ENCODE data around the gene TNFAIP3.

The TNFAIP3 gene

DNA sequence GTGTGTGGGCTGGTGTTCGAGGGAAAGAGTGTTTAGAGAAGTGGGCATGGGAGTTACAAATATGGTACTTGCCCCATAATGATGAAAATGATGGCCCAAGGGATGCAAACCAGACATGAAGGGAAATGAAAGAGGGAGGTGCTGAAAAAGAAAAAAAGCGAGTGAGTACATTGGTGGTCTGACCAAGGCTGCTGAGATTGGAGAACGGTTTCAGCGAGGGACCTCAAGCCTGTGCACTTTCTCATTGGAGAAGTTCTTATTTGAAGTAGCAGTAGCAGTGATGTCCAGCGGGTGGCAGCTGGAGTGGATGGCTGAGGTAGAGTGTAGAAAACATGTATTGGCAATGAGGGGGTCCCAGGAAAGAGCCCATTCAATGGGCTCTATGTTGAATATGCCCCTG is 54.8 kb downstream of the TNFAIP3 start:
- Histone ChIP-seq H3K4me2 (ENCODE audit: insufficient read depth, low read length) (no peak overlapping the region), H3K9me3 (ENCODE audit: insufficient read depth, low read length, severe bottlenecking) (no peaks in the 10 kb centered on the region), H3K27me3 (ENCODE audit: insufficient read depth, low read length, poor library complexity) (no peaks in the 10 kb centered on the region), H3K79me2 (ENCODE audit: insufficient read depth, low read length) (no peaks in the 10 kb centered on the region), H3K36me3 (ENCODE audit: insufficient read depth, low read length) (no peaks in the 10 kb centered on the region), H4K20me1 (ENCODE audit: insufficient read depth, low read length) (no peaks in the 10 kb centered on the region), H3K27ac (ENCODE audit: low read length) (no peak overlapping the region), H3K4me3 (ENCODE audit: low read depth in 1 of 2, low read length in 2 of 2) (no peak overlapping the region), H3K9ac (ENCODE audit: low read depth, low read length) (no peak overlapping the region), H2AFZ (ENCODE audit: low read depth, low read length) (no peak overlapping the region), H3K4me1 (ENCODE audit: insufficient read depth, low read length) (peaks cover 18% of the 10 kb centered on the region)
- no peak for ATAC-seq (ENCODE audit: insufficient read depth, low read depth)
- no peak for TF ChIP-seq EZH2 (IDR thresholded peaks at IDR 0.05; ENCODE audit: borderline replicate concordance, low read depth, low read length, severe bottlenecking)
- TF ChIP-seq, protein P1, sequence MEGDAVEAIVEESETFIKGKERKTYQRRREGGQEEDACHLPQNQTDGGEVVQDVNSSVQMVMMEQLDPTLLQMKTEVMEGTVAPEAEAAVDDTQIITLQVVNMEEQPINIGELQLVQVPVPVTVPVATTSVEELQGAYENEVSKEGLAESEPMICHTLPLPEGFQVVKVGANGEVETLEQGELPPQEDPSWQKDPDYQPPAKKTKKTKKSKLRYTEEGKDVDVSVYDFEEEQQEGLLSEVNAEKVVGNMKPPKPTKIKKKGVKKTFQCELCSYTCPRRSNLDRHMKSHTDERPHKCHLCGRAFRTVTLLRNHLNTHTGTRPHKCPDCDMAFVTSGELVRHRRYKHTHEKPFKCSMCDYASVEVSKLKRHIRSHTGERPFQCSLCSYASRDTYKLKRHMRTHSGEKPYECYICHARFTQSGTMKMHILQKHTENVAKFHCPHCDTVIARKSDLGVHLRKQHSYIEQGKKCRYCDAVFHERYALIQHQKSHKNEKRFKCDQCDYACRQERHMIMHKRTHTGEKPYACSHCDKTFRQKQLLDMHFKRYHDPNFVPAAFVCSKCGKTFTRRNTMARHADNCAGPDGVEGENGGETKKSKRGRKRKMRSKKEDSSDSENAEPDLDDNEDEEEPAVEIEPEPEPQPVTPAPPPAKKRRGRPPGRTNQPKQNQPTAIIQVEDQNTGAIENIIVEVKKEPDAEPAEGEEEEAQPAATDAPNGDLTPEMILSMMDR (IDR thresholded peaks at IDR 0.05; ENCODE audit: borderline replicate concordance, extremely low read depth, low read length, poor library complexity, severe bottlenecking): peak; percentile 8
- DNase-seq: no peak

DNA sequence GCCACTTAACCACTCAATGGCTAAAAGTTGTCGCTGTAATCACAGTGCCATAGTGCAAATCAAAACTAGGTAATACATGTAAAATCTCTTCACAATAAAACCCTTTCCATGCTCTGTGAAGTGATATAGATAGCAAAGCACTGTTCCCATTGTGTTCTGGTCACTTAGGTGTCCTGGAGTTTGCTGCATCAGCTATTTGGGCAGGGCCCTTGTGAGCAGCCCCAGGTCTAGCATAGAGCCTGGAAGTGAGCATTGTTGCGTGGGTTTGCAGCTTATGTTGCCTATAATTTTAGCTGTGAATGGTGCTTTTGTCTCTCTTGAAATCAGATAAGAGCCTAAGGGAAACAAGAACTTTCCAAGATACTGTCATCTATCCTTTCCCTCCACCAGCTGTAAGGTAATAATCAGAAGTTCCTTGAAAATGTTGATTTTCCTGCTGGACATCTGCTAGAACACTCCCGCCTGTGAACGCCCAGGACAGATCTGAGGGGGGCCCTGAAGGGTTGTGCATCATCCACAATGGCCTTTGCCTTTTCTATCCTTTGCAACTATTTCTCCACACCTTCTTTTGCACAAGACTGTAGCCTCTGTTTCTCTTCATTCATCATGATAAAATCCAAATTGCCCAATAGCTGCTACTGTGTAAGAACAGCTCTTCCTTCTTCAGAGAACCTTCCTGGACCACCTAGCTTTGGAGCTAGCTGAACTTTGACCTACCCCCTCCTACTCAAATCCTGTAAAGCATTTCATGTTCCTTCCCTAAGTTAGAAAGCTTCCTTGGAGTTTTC is 57.0 kb downstream of the TNFAIP3 start:
- Histone ChIP-seq H3K4me1 (ENCODE audit: insufficient read depth, low read length) (peaks cover 40% of the 10 kb centered on the region), H4K20me1 (ENCODE audit: insufficient read depth, low read length) (no peaks in the 10 kb centered on the region), H3K27me3 (ENCODE audit: insufficient read depth, low read length, poor library complexity) (no peaks in the 10 kb centered on the region), H3K9ac (ENCODE audit: low read depth, low read length) (no peak overlapping the region), H3K9me3 (ENCODE audit: insufficient read depth, low read length, severe bottlenecking) (no peaks in the 10 kb centered on the region), H3K36me3 (ENCODE audit: insufficient read depth, low read length) (no peaks in the 10 kb centered on the region), H3K79me2 (ENCODE audit: insufficient read depth, low read length) (no peaks in the 10 kb centered on the region), H2AFZ (ENCODE audit: low read depth, low read length) (no peak overlapping the region), H3K27ac (ENCODE audit: low read length) (no peak overlapping the region), H3K4me3 (ENCODE audit: low read depth in 1 of 2, low read length in 2 of 2) (no peak overlapping the region), H3K4me2 (ENCODE audit: insufficient read depth, low read length) (no peak overlapping the region)
- ATAC-seq (ENCODE audit: insufficient read depth, low read depth) (no peak), DNase-seq (no peak)
- TF ChIP-seq, protein P1 (IDR thresholded peaks at IDR 0.05; ENCODE audit: borderline replicate concordance, extremely low read depth, low read length, poor library complexity, severe bottlenecking): no peak
- no peak for TF ChIP-seq EZH2 (IDR thresholded peaks at IDR 0.05; ENCODE audit: borderline replicate concordance, low read depth, low read length, severe bottlenecking)

DNA sequence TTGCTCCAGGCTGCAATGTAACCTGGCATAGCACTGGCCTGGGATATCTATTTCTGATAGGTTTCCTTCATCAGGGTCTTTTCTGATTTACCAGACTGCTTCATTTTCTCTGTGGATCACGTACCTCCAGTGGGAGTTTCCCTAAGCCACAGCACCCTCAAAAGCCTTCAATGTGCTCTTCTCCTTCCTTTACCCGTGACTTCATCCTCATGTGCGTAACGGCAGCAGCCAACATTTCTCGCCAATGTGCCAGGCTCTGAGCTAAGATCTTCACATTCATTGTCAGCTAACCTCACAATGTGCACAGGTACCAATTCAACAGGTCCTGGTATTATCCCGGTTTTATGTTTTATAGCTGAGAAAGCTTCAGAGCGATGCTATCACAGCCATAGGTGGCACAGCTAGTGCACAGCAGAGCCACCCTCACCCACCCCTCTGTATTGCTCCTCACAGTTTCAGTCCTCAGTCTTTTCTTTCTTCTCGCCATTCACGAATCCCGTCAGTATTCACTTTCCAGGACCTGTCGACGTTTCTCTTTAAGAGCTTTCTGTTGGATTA is 58.2 kb downstream of the TNFAIP3 start:
- Histone ChIP-seq H3K27ac (ENCODE audit: low read length) (peak overlapping the region; percentile 96), H3K36me3 (ENCODE audit: insufficient read depth, low read length) (no peaks in the 10 kb centered on the region), H4K20me1 (ENCODE audit: insufficient read depth, low read length) (no peaks in the 10 kb centered on the region), H3K4me1 (ENCODE audit: insufficient read depth, low read length) (peaks cover 48% of the 10 kb centered on the region), H3K9me3 (ENCODE audit: insufficient read depth, low read length, severe bottlenecking) (no peaks in the 10 kb centered on the region), H3K4me3 (ENCODE audit: low read depth in 1 of 2, low read length in 2 of 2) (no peak overlapping the region), H3K9ac (ENCODE audit: low read depth, low read length) (no peak overlapping the region), H3K79me2 (ENCODE audit: insufficient read depth, low read length) (no peaks in the 10 kb centered on the region), H3K4me2 (ENCODE audit: insufficient read depth, low read length) (no peak overlapping the region), H2AFZ (ENCODE audit: low read depth, low read length) (no peak overlapping the region), H3K27me3 (ENCODE audit: insufficient read depth, low read length, poor library complexity) (no peaks in the 10 kb centered on the region)
- DNase-seq (no peak), ATAC-seq (ENCODE audit: insufficient read depth, low read depth) (no peak)
- TF ChIP-seq, protein P1 (IDR thresholded peaks at IDR 0.05; ENCODE audit: borderline replicate concordance, extremely low read depth, low read length, poor library complexity, severe bottlenecking): no peak
